Loucy (cell line): Measurements from ENCODE around the gene SHISAL2B.
"Not testable (repeated sequence)": the region's sequence is repeated elsewhere in the genome, so short reads cannot be mapped to it uniquely, and the experiment has no call there.

Source experiments
- H2AFZ ChIP-seq: fragments of 200-600 bp; sonication (generic); 2 replicates; pipeline ENCODE4 v1.6.0; 2016; ENCODE audit warnings: antibody characterized with exemption, mild to moderate bottlenecking, low read length, moderate library complexity
- H3F3A ChIP-seq: fragments of 200-600 bp; 2 replicates; pipeline ENCODE4 v1.6.0; 2016; ENCODE audit warnings: antibody characterized with exemption, low read depth, mild to moderate bottlenecking
- H3K27me3 ChIP-seq: fragments of 200-600 bp; sonication (generic); 2 replicates; pipeline ENCODE4 v1.6.1; 2014; ENCODE audit warnings: low read length, mild to moderate bottlenecking; ENCODE audit not compliant: insufficient read depth, poor library complexity, severe bottlenecking
- H3K36me3 ChIP-seq: fragments of 200-600 bp; sonication (generic); 2 replicates; pipeline ENCODE4 v1.6.1; 2016; ENCODE audit warnings: low read length; ENCODE audit not compliant: insufficient read depth
- H3K4me1 ChIP-seq: fragments of 200-600 bp; sonication (generic); 2 replicates; pipeline ENCODE4 v1.5.1; 2014; ENCODE audit warnings: low read length, mild to moderate bottlenecking; ENCODE audit not compliant: insufficient read depth, poor library complexity, severe bottlenecking
- H3K4me2 ChIP-seq: fragments of 200-600 bp; sonication (generic); 2 replicates; pipeline ENCODE4 v1.6.0; 2014; ENCODE audit warnings: antibody characterized with exemption, low read length, low read depth, mild to moderate bottlenecking; ENCODE audit not compliant: poor library complexity, severe bottlenecking
- H3K4me3 ChIP-seq: fragments of 200-600 bp; sonication (generic); 2 replicates; pipeline ENCODE4 v1.5.1; 2014; ENCODE audit warnings: low read length, mild to moderate bottlenecking, mixed read lengths; ENCODE audit not compliant: poor library complexity, severe bottlenecking
- H3K79me2 ChIP-seq: fragments of 200-600 bp; sonication (generic); 2 replicates; pipeline ENCODE4 v1.6.1; 2014; ENCODE audit warnings: low read length; ENCODE audit not compliant: insufficient read depth
- H3K9ac ChIP-seq: fragments of 200-600 bp; sonication (generic); 2 replicates; pipeline ENCODE4 v1.6.0; 2014; ENCODE audit warnings: mild to moderate bottlenecking, low read depth, low read length, moderate library complexity; ENCODE audit not compliant: poor library complexity, severe bottlenecking
- H3K9me2 ChIP-seq: fragments of 200-600 bp; sonication (generic); replicated peaks from 2 replicates; pipeline ENCODE4 v1.6.1; 2016; ENCODE audit warnings: low read depth, low read length, mixed read lengths
- H3K9me3 ChIP-seq: fragments of 200-600 bp; sonication (generic); 2 replicates; pipeline ENCODE4 v1.6.1; 2014; ENCODE audit warnings: mild to moderate bottlenecking, antibody characterized with exemption, low read length, low read depth; ENCODE audit not compliant: insufficient read depth
- H4K20me1 ChIP-seq: fragments of 200-600 bp; sonication (generic); 2 replicates; pipeline ENCODE4 v1.6.0; 2014; ENCODE audit warnings: antibody characterized with exemption, low read length, mild to moderate bottlenecking; ENCODE audit not compliant: insufficient read depth, poor library complexity, severe bottlenecking
- CTCF ChIP-seq: fragments of 200-600 bp; sonication (generic); conservative IDR thresholded peaks from 2 replicates; pipeline ENCODE4 v1.5.1; 2014; ENCODE audit warnings: mild to moderate bottlenecking, antibody characterized with exemption, low read length
- EZH2phosphoT487 ChIP-seq: fragments of 200-600 bp; IDR thresholded peaks from 2 replicates; pipeline ENCODE4 v1.6.1; 2018; ENCODE audit warnings: antibody characterized with exemption, mild to moderate bottlenecking, moderate library complexity, borderline replicate concordance

The SHISAL2B gene

GRCh38 chr5:64707191-64707590 lies 16.9 kb downstream of the SHISAL2B start:
- TF ChIP-seq EZH2phosphoT487 (no peak), CTCF (no peak)
- H3K79me2 ChIP-seq = no peaks in the 10 kb centered on the region
- no peaks in the 10 kb centered on the region for H3K4me1 ChIP-seq
- no peaks in the 10 kb centered on the region for H3K9me2 ChIP-seq
- no peaks in the 10 kb centered on the region for H3K9me3 ChIP-seq
- H2AFZ ChIP-seq = no peak overlapping the region
- H3K4me3 ChIP-seq = no peak overlapping the region
- no peaks in the 10 kb centered on the region for H4K20me1 ChIP-seq
- H3K4me2 ChIP-seq = no peak overlapping the region
- no peak overlapping the region for H3K9ac ChIP-seq
- H3K36me3 ChIP-seq = no peaks in the 10 kb centered on the region
- no peaks in the 10 kb centered on the region for H3F3A ChIP-seq
- no peaks in the 10 kb centered on the region for H3K27me3 ChIP-seq

GRCh38 chr5:64714495-64714894 lies 24.2 kb downstream of the SHISAL2B start:
- H3K4me1 ChIP-seq, H3K36me3 ChIP-seq, H3K27me3 ChIP-seq, H3K9me2 ChIP-seq, H3K9ac ChIP-seq, H3K4me2 ChIP-seq, H3F3A ChIP-seq, H3K4me3 ChIP-seq, H3K79me2 ChIP-seq, H2AFZ ChIP-seq, H3K9me3 ChIP-seq, H4K20me1 ChIP-seq: not testable (repeated sequence)

DNA sequence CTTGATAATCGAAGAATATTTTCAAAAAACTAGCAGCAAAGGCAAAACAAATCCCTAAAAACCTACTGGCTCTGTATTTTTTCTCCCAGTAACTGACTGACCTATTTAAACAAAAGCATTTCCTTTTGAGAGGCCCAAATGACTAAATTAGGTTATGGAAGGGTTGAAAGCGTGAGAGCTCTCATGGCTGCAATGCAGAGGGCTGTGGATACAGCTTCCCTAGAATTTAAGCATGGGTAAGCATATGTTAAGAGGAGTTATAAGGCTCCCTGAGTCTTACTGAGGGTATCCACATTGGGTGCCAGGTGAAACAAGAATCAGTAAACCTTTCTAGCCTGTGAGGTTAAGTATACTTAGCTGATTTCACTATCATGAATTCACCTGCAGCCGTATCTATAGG lies 32.3 kb downstream of the SHISAL2B start:
- no peaks in the 10 kb centered on the region for H3K9me3 ChIP-seq
- H3K4me3 ChIP-seq = no peak overlapping the region
- no peak overlapping the region for H2AFZ ChIP-seq
- H4K20me1 ChIP-seq = no peaks in the 10 kb centered on the region
- H3F3A ChIP-seq = no peaks in the 10 kb centered on the region
- H3K36me3 ChIP-seq = peaks cover 42% of the 10 kb centered on the region; the same call in 1 of the 2 replicates
- no peaks in the 10 kb centered on the region for H3K27me3 ChIP-seq
- no peak overlapping the region for H3K9ac ChIP-seq
- H3K4me2 ChIP-seq = no peak overlapping the region
- no peaks in the 10 kb centered on the region for H3K79me2 ChIP-seq
- no peak for TF ChIP-seq EZH2phosphoT487
- no peaks in the 10 kb centered on the region for H3K9me2 ChIP-seq
- H3K4me1 ChIP-seq = no peaks in the 10 kb centered on the region

DNA sequence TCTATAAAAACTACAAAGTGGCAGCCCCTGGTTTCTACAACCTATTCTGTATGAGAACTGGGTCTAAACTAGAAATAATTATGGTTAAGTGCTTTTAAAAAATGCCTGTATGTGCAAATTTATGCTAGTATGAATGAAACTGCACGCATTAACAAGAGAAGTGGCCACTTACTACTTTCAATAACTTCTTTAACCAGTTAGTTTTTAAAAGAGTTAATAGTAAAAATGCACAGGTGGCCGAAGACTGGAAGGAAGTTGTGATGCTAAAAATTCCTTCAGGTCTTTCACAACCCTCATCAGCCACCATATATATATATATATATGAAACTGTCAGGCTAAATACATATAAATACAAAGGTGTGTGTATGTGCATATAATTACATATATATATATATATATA lies 36.8 kb downstream of the SHISAL2B start:
- H3K36me3 ChIP-seq = peaks cover 45% of the 10 kb centered on the region; the same call in 1 of the 2 replicates
- no peaks in the 10 kb centered on the region for H3K9me2 ChIP-seq
- H4K20me1 ChIP-seq = peaks cover 4% of the 10 kb centered on the region
- no peaks in the 10 kb centered on the region for H3K4me1 ChIP-seq
- peaks cover 6% of the 10 kb centered on the region; the same call in 1 of the 2 replicates for H3K79me2 ChIP-seq
- H3K9ac ChIP-seq = no peak overlapping the region
- H3F3A ChIP-seq = no peaks in the 10 kb centered on the region
- H3K4me2 ChIP-seq = no peak overlapping the region
- H3K27me3 ChIP-seq = no peaks in the 10 kb centered on the region
- H3K4me3 ChIP-seq = no peak overlapping the region
- H2AFZ ChIP-seq = no peak overlapping the region
- no peaks in the 10 kb centered on the region for H3K9me3 ChIP-seq
- TF ChIP-seq EZH2phosphoT487 = no peak
- no peak for TF ChIP-seq CTCF
